Activated T-cell treated with anti-CD3 and anti-CD28 coated beads for 24 hours (primary cell): Measurements from ENCODE around the gene NDNF.

ENCODE experiments used
- DNase-seq: peaks from one replicate; pipeline ENCODE4 v3.0.0-alpha.2; 2020; ENCODE audit warnings: low read depth

Gene NDNF

GRCh38 chr4:121070696-121071639 is 1.4 kb downstream of the NDNF start:
- no peak for DNase-seq

GRCh38 chr4:121070274-121070673 is 2.1 kb downstream of the NDNF start:
- DNase-seq = no peak

- no peak for DNase-seq
Measured at GRCh38 chr4:121069430-121069829, 2.9 kb downstream of the NDNF start.

GRCh38 chr4:121064482-121064881 is 7.9 kb downstream of the NDNF start:
- no peak for DNase-seq

- no peak for DNase-seq
Measured at GRCh38 chr4:121062521-121062920, 9.8 kb downstream of the NDNF start.

- no peak for DNase-seq
Measured at GRCh38 chr4:121061861-121062260, 10.5 kb downstream of the NDNF start.

- no peak for DNase-seq
Measured at GRCh38 chr4:121061215-121061614, 11.1 kb downstream of the NDNF start.

GRCh38 chr4:121057466-121057922 is 14.8 kb downstream of the NDNF start:
- DNase-seq = no peak

- no peak for DNase-seq
Measured at GRCh38 chr4:121056066-121056465, 16.3 kb downstream of the NDNF start.

- no peak for DNase-seq
Measured at GRCh38 chr4:121054373-121054772, 18.0 kb downstream of the NDNF start.

- DNase-seq = no peak
Measured at GRCh38 chr4:121053601-121054143, 18.7 kb downstream of the NDNF start.

GRCh38 chr4:121050300-121050699 is 22.0 kb downstream of the NDNF start:
- DNase-seq = no peak

GRCh38 chr4:121049072-121049599 is 23.2 kb downstream of the NDNF start:
- no peak for DNase-seq

GRCh38 chr4:121048165-121048564 is 24.2 kb downstream of the NDNF start:
- DNase-seq = no peak

GRCh38 chr4:121041307-121042090 is 30.8 kb downstream of the NDNF start:
- peak; percentile 9 for DNase-seq

- DNase-seq = no peak
Measured at GRCh38 chr4:121034017-121034416, 38.3 kb downstream of the NDNF start.

- no peak for DNase-seq
Measured at GRCh38 chr4:121030711-121031110, 41.6 kb downstream of the NDNF start.

- no peak for DNase-seq
Measured at GRCh38 chr4:121030131-121030530, 42.2 kb downstream of the NDNF start.

GRCh38 chr4:121026034-121026433 is 46.3 kb downstream of the NDNF start:
- no peak for DNase-seq

GRCh38 chr4:121025540-121025939 is 46.8 kb downstream of the NDNF start:
- DNase-seq = no peak

GRCh38 chr4:121018543-121018942 is 53.8 kb downstream of the NDNF start:
- DNase-seq = no peak

- no peak for DNase-seq
Measured at GRCh38 chr4:121016611-121017010, 55.7 kb downstream of the NDNF start.
